ENCODE measurements around the gene CKMT2.

The CKMT2 gene

DNA sequence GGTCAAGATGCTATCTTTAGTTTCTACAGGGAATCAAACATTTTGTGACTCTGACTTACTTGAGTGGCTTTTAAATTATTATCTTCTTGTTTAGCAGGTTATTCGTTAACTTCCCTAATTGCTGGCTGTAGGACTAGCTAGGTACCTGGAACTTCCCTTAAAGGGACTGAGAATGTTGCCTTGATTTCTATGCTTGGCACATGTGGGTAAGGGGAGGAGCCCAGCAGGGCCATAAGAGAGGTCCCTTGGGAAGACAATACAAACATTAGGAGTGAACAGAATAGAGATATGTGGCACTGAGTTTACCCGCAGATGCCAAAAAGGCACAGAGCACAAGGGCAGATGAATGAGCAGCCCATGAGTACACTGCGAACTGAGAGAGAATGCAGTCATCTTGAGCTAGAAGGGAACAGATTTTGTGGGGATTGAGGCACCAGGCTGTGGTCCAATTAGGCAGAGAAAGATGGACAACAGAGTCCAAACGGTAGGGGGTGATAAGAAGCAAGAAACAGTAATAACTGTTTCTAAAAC is 9.8 kb downstream of the CKMT2 start:
- TF ChIP-seq, protein P1, sequence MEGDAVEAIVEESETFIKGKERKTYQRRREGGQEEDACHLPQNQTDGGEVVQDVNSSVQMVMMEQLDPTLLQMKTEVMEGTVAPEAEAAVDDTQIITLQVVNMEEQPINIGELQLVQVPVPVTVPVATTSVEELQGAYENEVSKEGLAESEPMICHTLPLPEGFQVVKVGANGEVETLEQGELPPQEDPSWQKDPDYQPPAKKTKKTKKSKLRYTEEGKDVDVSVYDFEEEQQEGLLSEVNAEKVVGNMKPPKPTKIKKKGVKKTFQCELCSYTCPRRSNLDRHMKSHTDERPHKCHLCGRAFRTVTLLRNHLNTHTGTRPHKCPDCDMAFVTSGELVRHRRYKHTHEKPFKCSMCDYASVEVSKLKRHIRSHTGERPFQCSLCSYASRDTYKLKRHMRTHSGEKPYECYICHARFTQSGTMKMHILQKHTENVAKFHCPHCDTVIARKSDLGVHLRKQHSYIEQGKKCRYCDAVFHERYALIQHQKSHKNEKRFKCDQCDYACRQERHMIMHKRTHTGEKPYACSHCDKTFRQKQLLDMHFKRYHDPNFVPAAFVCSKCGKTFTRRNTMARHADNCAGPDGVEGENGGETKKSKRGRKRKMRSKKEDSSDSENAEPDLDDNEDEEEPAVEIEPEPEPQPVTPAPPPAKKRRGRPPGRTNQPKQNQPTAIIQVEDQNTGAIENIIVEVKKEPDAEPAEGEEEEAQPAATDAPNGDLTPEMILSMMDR (IDR thresholded peaks at IDR 0.05) = no peak

DNA sequence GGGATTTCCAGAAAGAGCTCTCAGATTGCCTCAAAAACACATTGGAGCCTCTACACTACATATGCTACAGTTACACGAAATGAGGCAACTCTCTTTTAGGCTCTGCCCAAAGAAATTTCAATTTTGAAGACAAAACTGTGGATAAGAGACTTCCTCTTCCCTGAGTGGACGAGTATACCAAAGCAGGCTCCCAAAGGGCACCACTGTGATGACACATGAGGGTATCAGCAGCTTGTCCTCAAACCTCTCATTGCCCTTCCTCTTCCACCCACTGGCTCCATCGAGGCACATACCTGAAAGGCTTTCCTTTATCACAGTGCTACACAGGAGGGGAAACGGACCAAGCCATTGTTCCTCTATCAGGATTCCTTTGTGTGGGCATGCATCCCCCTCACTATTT is 11.3 kb downstream of the CKMT2 start:
- TF ChIP-seq, protein P1 (IDR thresholded peaks at IDR 0.05) = no peak

DNA sequence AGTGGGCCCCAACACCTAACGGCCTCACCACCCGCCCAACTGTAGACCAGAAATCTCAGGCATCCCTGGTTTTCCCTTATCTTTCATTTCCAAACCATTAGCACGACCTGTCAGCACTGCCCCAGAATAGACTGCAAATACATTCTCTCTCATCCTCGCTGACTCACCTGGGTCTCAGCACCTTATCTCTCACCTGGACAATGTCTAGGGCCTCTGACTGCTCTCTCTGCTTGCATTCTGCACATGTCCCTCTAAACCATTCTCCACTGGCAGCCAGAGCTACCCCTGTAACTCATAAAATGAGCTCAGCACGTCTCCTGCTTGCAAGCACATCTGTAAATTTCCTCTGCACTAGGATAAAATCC is 12.7 kb downstream of the CKMT2 start:
- TF ChIP-seq, protein P1 (IDR thresholded peaks at IDR 0.05) = no peak

DNA sequence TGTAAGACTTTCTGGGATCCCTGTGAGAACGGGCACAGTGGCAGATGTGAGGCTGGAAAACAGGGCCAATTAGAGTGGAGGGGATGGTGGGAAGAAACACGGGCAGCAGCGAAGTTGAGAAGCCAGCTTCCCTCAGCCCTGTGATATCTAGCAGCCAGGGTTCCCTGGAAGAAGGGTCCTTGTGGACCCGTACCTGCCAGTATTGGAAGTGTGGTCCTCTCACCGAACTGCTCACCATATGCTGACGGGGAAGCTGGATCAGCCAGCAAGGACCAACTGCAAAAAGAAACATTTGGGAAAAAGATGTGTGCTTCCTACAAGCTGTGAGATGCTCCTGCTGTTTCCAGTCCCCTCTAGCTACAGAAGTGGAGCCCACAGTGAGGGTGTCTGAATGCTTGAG is 13.6 kb downstream of the CKMT2 start:
- TF ChIP-seq, protein P1 (IDR thresholded peaks at IDR 0.05) = no peak

DNA sequence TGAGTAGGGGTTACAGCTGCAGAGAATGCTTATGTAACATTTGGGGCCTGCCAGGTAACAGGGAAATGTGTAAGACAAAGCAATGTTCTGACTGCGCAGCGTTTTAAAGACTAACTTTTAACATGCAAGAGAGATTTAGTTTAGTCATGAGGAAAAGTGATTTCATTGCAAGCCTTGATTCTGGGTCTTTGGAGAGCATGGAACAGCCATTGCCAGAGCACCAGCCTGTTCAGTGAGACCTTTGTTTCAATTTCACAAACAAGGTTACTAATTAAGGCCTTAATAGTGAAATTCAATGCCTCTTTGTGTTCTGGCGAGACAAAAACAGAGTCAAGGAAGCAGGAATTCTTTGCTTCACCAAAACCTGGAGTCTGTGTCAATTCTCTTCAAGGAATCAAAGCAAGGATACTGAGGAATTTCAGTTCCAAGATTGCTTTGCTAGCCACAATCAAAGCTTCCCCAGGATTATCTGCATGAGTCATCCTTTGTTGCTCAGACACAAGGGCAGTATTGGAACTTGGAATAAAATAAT is 14.4 kb downstream of the CKMT2 start:
- TF ChIP-seq, protein P1 (IDR thresholded peaks at IDR 0.05) = no peak

DNA sequence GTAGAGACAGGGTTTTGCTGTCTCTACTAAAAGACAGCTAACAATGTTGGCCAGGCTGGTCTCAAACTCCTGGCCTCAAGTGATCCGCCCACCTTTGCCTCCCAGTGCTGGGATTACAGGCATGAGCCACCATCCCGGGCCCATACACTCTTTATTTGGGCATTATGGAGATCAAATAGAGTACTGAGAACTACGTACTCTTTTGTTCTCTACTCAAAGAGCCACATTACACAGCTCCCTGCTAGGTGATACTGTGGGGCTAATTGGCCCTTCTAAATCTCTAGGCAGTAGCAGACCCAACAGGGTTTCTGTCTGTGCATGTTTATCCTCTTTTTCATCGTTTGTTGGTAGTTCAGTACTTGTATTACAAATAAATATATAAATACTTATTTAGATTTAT is 16.1 kb downstream of the CKMT2 start:
- TF ChIP-seq, protein P1 (IDR thresholded peaks at IDR 0.05) = no peak

DNA sequence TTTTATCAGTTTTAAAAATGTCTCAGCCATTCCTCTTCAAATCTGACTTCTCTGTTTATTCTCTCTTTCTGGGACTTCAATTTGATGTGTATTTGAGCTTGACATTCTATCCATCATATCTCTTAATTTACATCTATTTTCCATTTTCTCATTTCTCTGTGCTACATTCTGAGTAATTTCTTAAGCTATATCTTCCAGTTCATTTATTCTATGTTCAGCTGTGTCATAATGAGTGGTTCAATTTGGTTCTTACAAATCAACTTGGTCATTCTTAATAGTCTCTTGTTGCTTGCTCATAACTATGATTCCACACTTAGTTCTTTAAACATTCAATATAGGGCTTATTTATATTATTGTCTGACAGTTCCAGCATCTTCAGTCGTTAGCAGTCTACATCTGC is 16.9 kb downstream of the CKMT2 start:
- TF ChIP-seq, protein P1 (IDR thresholded peaks at IDR 0.05) = no peak

DNA sequence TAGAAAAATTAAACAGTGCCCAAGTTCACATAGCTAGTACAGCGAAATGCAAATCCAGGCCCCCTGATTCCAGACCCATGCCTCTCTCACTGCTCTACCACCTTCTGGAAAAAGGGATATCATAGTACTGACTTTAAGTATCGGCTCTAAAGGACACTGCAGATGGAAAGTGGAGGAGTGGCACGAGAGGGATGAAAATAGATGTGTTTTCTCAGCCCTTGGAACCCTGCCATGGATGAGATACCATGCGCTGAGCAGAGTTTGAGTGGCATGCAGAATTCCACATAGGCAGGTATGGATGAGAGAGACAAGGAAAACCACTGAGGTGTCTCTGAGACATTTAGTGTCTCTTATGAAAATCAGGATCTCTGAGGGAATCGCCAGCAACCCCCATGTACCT is 18.8 kb downstream of the CKMT2 start:
- TF ChIP-seq, protein P1 (IDR thresholded peaks at IDR 0.05) = no peak

Data from LNCAP (cell line).